Endothelial cell (in vitro differentiated cells): ENCODE data around the gene TLX3. TPM values are rescaled to one million over a fixed set of nuclear protein-coding genes. Genes with fewer than 3 reads are reported as not detected.

ENCODE experiments used
- DNase-seq: peaks from one replicate; pipeline ENCODE4 v3.0.0; 2021; ENCODE audit warnings: low spot score
- H3K27ac Mint-ChIP-seq: one replicate; pipeline ENCODE4 v1.8.0; 2021; ENCODE audit warnings: mixed read lengths, inconsistent platforms; ENCODE audit not compliant: unreplicated experiment
- H3K27me3 Mint-ChIP-seq: one replicate; pipeline ENCODE4 v1.8.0; 2021; ENCODE audit warnings: mild to moderate bottlenecking, moderate library complexity, mixed read lengths, inconsistent platforms; ENCODE audit not compliant: unreplicated experiment
- H3K36me3 Mint-ChIP-seq: one replicate; pipeline ENCODE4 v1.8.0; 2021; ENCODE audit warnings: mild to moderate bottlenecking, low read depth, mixed read lengths, inconsistent platforms; ENCODE audit not compliant: unreplicated experiment
- H3K4me1 Mint-ChIP-seq: one replicate; pipeline ENCODE4 v1.8.0; 2021; ENCODE audit warnings: mild to moderate bottlenecking, mixed read lengths, inconsistent platforms; ENCODE audit not compliant: unreplicated experiment
- H3K4me3 Mint-ChIP-seq: one replicate; pipeline ENCODE4 v1.8.0; 2021; ENCODE audit warnings: mild to moderate bottlenecking, mixed read lengths, inconsistent platforms; ENCODE audit not compliant: unreplicated experiment
- H3K9me3 Mint-ChIP-seq: one replicate; pipeline ENCODE4 v1.8.0; 2021; ENCODE audit warnings: mixed read lengths, inconsistent platforms; ENCODE audit not compliant: unreplicated experiment
- total RNA-seq: library from RNA; stranded (reverse); fragmentation: NEBNext Ultra II Directional; extraction: Animal tissue kit (Norgen Biotek cat#: 25700); gene quantifications from one replicate; pipeline ENCODE4 v1.2.1, GENCODE V29; 2021; ENCODE audit not compliant: unreplicated experiment
- TF ChIP-seq, protein P1 (sequence below): fragments of 200-600 bp; sonication (generic); IDR thresholded peaks from one replicate; pipeline ENCODE4 v1.5.0; 2021; ENCODE audit warnings: antibody characterized with exemption; ENCODE audit not compliant: unreplicated experiment

TLX3 gene
- total RNA-seq, 1 donor from 2014 or later, result 0.23 TPM

DNA sequence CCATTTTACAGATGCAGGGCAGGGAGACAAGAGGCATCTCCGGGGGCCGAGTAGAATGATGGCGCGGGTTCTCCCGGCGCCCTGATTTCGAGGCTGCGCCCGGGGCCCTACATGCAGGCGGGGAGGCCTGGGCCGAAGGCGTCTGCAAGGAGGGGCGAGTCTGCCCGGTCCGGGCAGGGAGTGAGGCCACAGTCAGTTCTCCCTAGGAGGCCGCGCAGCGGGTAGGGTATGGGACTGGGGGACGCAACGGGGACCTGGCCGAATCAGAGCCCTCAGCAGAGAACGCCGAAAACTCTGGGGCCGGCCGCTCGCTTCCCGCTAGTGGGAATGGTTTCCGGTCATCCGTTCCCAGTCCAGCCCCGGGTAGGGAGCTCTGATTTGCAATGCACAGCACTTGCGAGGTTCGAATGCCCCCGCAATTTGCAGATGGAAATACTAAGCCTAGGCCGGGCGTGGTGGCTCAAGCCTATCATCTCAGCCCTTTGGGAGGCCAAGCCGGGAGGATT is 6.4 kb downstream of the TLX3 start:
- DNase-seq, result no peak
- Mint-ChIP-seq H3K4me3 (no peak overlapping the region), H3K36me3 (peaks cover 5% of the 10 kb centered on the region)

DNA sequence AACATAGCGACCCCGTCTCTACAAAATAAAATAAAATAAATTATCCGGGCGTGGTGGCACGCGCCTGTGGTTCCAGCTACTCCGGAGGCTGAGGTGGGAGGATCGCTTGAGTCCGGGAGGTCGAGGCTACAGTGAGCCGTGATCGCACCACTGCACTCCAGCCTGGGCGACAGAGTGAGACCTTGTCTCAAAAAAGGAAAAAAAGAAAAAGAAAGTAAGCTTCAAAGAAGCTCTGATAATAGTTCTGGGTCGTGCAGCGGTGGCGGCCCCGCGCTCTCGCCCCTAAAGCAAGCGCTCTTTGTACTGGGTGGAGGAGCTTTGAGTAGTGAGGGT is 6.8 kb downstream of the TLX3 start:
- DNase-seq, result no peak
- Mint-ChIP-seq H3K36me3 (peaks cover 5% of the 10 kb centered on the region), H3K4me1 (peaks cover 16% of the 10 kb centered on the region), H3K9me3 (no peaks in the 10 kb centered on the region), H3K4me3 (no peak overlapping the region), H3K27me3 (peaks cover 39% of the 10 kb centered on the region), H3K27ac (no peak overlapping the region)
- TF ChIP-seq, protein P1, sequence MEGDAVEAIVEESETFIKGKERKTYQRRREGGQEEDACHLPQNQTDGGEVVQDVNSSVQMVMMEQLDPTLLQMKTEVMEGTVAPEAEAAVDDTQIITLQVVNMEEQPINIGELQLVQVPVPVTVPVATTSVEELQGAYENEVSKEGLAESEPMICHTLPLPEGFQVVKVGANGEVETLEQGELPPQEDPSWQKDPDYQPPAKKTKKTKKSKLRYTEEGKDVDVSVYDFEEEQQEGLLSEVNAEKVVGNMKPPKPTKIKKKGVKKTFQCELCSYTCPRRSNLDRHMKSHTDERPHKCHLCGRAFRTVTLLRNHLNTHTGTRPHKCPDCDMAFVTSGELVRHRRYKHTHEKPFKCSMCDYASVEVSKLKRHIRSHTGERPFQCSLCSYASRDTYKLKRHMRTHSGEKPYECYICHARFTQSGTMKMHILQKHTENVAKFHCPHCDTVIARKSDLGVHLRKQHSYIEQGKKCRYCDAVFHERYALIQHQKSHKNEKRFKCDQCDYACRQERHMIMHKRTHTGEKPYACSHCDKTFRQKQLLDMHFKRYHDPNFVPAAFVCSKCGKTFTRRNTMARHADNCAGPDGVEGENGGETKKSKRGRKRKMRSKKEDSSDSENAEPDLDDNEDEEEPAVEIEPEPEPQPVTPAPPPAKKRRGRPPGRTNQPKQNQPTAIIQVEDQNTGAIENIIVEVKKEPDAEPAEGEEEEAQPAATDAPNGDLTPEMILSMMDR, result no peak

More for the DNA sequence above, 6.4 kb downstream of the TLX3 start:
- H3K27me3 Mint-ChIP-seq, result peaks cover 44% of the 10 kb centered on the region
- H3K9me3 Mint-ChIP-seq, result no peaks in the 10 kb centered on the region
- H3K27ac Mint-ChIP-seq, result no peak overlapping the region
- TF ChIP-seq, protein P1, result no peak
- H3K4me1 Mint-ChIP-seq, result peaks cover 18% of the 10 kb centered on the region

DNA sequence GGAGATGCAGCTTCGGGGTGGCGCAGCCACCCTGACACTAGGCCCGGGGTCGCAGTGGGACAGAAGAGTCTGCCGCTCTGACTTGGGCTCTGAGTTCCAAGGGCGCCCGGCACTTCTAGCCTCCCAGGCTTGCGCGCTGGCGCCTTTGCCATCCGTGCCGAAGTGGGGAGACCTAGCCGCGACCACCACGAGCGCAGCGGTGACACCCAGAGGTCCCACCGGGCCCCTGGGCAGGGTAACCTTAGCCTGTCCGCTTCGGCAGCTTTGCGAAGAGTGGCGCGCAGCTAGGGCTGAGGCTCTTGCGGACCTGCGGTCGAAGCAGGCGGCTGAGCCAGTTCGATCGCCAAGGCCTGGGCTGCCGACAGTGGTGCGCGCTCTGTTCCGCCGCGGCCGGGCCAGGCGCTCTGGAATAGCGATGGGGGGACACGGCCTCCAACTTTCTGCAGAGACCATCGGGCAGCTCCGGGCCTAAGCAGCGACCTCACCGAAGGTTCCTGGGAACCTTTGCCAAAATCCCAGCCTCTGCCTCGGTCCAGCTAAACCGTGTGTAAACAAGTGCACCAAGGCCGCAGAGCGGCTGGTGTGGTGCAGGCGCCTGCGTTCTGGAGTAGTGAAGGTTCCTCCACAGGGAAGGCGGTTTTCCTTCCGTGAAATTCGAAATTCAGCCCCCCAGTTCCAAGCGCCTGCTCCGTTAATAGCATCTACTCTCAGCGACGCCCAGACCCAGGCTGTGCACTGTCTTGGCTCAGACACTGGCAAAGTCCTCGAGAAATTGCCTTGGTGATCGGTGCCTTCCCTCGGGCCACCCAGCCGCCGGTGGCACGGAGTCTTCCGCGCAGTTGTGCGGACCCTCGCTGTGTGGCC is 7.4 kb downstream of the TLX3 start:
- peaks cover 16% of the 10 kb centered on the region for H3K4me1 Mint-ChIP-seq
- H3K27me3 Mint-ChIP-seq, result peaks cover 39% of the 10 kb centered on the region
- H3K27ac Mint-ChIP-seq, result no peak overlapping the region
- peaks cover 4% of the 10 kb centered on the region for H3K9me3 Mint-ChIP-seq
- TF ChIP-seq, protein P1, result no peak
- H3K4me3 Mint-ChIP-seq, result no peak overlapping the region
- DNase-seq, result peak; percentile 40
- peaks cover 5% of the 10 kb centered on the region for H3K36me3 Mint-ChIP-seq

DNA sequence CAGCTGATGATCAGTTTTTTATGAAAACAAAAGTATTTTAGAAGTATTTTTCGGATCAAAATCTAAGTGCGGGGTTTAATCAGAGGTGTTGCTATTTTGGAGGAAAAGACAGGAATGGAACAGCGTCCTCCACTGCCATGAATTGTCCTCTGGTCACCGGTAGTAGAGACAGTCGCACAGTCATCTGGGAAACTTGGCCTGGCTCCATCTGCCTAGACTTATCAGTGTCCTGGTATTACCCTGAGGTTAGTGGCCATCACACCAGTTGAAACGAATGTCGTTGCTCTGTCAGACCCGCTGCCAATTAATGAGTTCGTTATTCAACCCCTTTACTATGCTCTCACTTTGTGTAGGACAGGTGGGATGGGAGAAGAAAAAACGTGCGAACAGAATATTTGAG is 8.2 kb downstream of the TLX3 start:
- H3K4me1 Mint-ChIP-seq, result peaks cover 16% of the 10 kb centered on the region
- TF ChIP-seq, protein P1, result no peak

DNA sequence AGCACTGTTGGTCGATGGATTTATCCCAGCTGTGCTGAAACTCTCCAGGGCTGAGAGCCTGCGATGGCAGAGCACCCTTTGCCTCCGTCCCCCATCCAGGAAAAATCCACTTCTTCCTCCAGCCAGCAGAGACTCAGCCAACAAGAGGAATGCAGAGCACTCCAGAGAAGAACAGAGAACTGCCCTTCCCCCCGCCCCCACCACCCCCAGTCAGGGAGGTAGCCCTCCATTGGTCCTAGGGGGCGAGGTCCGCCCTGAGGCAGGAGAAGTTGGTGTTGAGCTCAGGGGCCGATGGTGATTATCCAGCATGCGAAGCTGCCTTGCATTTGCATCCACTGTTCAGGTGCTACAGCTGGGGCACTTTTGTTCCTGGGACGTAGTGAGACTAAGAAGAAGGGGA is 9.0 kb downstream of the TLX3 start:
- no peak for DNase-seq
- Mint-ChIP-seq H3K9me3 (peaks cover 5% of the 10 kb centered on the region), H3K36me3 (peaks cover 1% of the 10 kb centered on the region)

More for the DNA sequence above, 8.2 kb downstream of the TLX3 start:
- no peak overlapping the region for H3K27ac Mint-ChIP-seq
- H3K27me3 Mint-ChIP-seq, result peaks cover 39% of the 10 kb centered on the region
- no peak for DNase-seq
- H3K4me3 Mint-ChIP-seq, result no peak overlapping the region
- H3K9me3 Mint-ChIP-seq, result peaks cover 5% of the 10 kb centered on the region
- H3K36me3 Mint-ChIP-seq, result peaks cover 5% of the 10 kb centered on the region

More for the DNA sequence above, 9.0 kb downstream of the TLX3 start:
- no peak overlapping the region for H3K4me3 Mint-ChIP-seq
- TF ChIP-seq, protein P1, result no peak
- H3K27ac Mint-ChIP-seq, result no peak overlapping the region
- peaks cover 11% of the 10 kb centered on the region for H3K4me1 Mint-ChIP-seq
- H3K27me3 Mint-ChIP-seq, result peaks cover 32% of the 10 kb centered on the region
